ENCODE results near the gene SPINT3.
"Not testable (repeated sequence)": the region's sequence is repeated elsewhere in the genome, so short reads cannot be mapped to it uniquely, and the experiment has no call there.

Gene SPINT3

GRCh38 chr20:45484676-45485075 is 30.7 kb downstream of the SPINT3 start:
- no peak overlapping the region for H3K27ac ChIP-seq (replicated peaks)
- no peak for DNase-seq (ENCODE audit: low read depth in 1 of 2, low spot score in 1 of 2)
- no peak overlapping the region for H3K4me3 ChIP-seq (replicated peaks; ENCODE audit: insufficient read depth, low read length)
- TF ChIP-seq GABPA (IDR thresholded peaks at IDR 0.05; ENCODE audit: low read depth): no peak
- TF ChIP-seq POLR2AphosphoS5 (IDR thresholded peaks at IDR 0.05; ENCODE audit: low read depth): no peak
- TF ChIP-seq CTCF (IDR thresholded peaks at IDR 0.05; ENCODE audit: insufficient read depth, low read length): no peak
- TF ChIP-seq SPI1 (IDR thresholded peaks at IDR 0.05; ENCODE audit: borderline replicate concordance, low read depth): no peak
- no peak for TF ChIP-seq REST (IDR thresholded peaks at IDR 0.05; ENCODE audit: insufficient replicate concordance, low read depth)
- H3K27me3 ChIP-seq (ENCODE audit: insufficient read depth, poor library complexity, severe bottlenecking): peaks cover 17% of the 10 kb centered on the region

GRCh38 chr20:45479822-45480221 is 35.6 kb downstream of the SPINT3 start:
- peaks cover 2% of the 10 kb centered on the region for H3K27me3 ChIP-seq (ENCODE audit: insufficient read depth, poor library complexity, severe bottlenecking)
- TF ChIP-seq SPI1 (IDR thresholded peaks at IDR 0.05; ENCODE audit: borderline replicate concordance, low read depth) (no peak), POLR2AphosphoS5 (IDR thresholded peaks at IDR 0.05; ENCODE audit: low read depth) (no peak), CTCF (IDR thresholded peaks at IDR 0.05; ENCODE audit: insufficient read depth, low read length) (no peak), REST (IDR thresholded peaks at IDR 0.05; ENCODE audit: insufficient replicate concordance, low read depth) (no peak), GABPA (IDR thresholded peaks at IDR 0.05; ENCODE audit: low read depth) (no peak)
- no peak overlapping the region for H3K4me3 ChIP-seq (replicated peaks; ENCODE audit: insufficient read depth, low read length)
- no peak for DNase-seq (ENCODE audit: low read depth in 1 of 2, low spot score in 1 of 2)
- H3K27ac ChIP-seq (replicated peaks): no peak overlapping the region

- not testable (repeated sequence) for H3K27ac ChIP-seq (replicated peaks); H3K4me3 ChIP-seq (replicated peaks; ENCODE audit: insufficient read depth, low read length); DNase-seq (ENCODE audit: low read depth in 1 of 2, low spot score in 1 of 2)
- peaks cover 13% of the 10 kb centered on the region for H3K27me3 ChIP-seq (ENCODE audit: insufficient read depth, poor library complexity, severe bottlenecking)
Observed at GRCh38 chr20:45477530-45478148, 37.8 kb downstream of the SPINT3 start.

- not testable (repeated sequence) for H3K27ac ChIP-seq (replicated peaks); H3K4me3 ChIP-seq (replicated peaks; ENCODE audit: insufficient read depth, low read length); DNase-seq (ENCODE audit: low read depth in 1 of 2, low spot score in 1 of 2)
- peaks cover 46% of the 10 kb centered on the region for H3K27me3 ChIP-seq (ENCODE audit: insufficient read depth, poor library complexity, severe bottlenecking)
Observed at GRCh38 chr20:45472286-45472685, 43.1 kb downstream of the SPINT3 start.

GRCh38 chr20:45470937-45471336 is 44.5 kb downstream of the SPINT3 start:
- Histone ChIP-seq H3K4me3 (replicated peaks; ENCODE audit: insufficient read depth, low read length) (no peak overlapping the region), H3K27ac (replicated peaks) (no peak overlapping the region), H3K27me3 (ENCODE audit: insufficient read depth, poor library complexity, severe bottlenecking) (peaks cover 46% of the 10 kb centered on the region)
- DNase-seq (ENCODE audit: low read depth in 1 of 2, low spot score in 1 of 2): no peak
- TF ChIP-seq POLR2AphosphoS5 (IDR thresholded peaks at IDR 0.05; ENCODE audit: low read depth) (no peak), REST (IDR thresholded peaks at IDR 0.05; ENCODE audit: insufficient replicate concordance, low read depth) (no peak), GABPA (IDR thresholded peaks at IDR 0.05; ENCODE audit: low read depth) (no peak), SPI1 (IDR thresholded peaks at IDR 0.05; ENCODE audit: borderline replicate concordance, low read depth) (no peak), CTCF (IDR thresholded peaks at IDR 0.05; ENCODE audit: insufficient read depth, low read length) (no peak)
